Stimulated activated CD4-positive, alpha-beta T cell treated with anti-CD3 and anti-CD28 coated beads, TNF-alpha, amount 100 ng/mL, for 24 hours (primary cell): Measurements from ENCODE around the gene PATJ.
"Not testable (repeated sequence)": the region's sequence is repeated elsewhere in the genome, so short reads cannot be mapped to it uniquely, and the experiment has no call there.

Experiments used
- DNase-seq, 3 experiments: peaks; one replicate each; pipeline ENCODE4 v3.0.0-alpha.2; 2020; ENCODE audit warnings: low read depth in 3 of 3

The PATJ gene

GRCh38 chr1:62100442-62100841 is 358.2 kb downstream of the PATJ start:
- DNase-seq: no peak

- no peak for DNase-seq
Measured at GRCh38 chr1:62103846-62104245, 361.6 kb downstream of the PATJ start.

GRCh38 chr1:62107923-62108322 is 365.6 kb downstream of the PATJ start:
- DNase-seq: no peak

- no peak for DNase-seq
Measured at GRCh38 chr1:62109124-62109523, 366.8 kb downstream of the PATJ start.

- DNase-seq: no peak
Measured at GRCh38 chr1:62110198-62110817, 368.0 kb downstream of the PATJ start.

- no peak for DNase-seq
Measured at GRCh38 chr1:62111084-62111483, 368.8 kb downstream of the PATJ start.

- no peak for DNase-seq
Measured at GRCh38 chr1:62113507-62113906, 371.2 kb downstream of the PATJ start.

GRCh38 chr1:62117018-62117750 is 374.9 kb downstream of the PATJ start:
- no peak for DNase-seq

- no peak for DNase-seq
Measured at GRCh38 chr1:62126579-62127290, 384.5 kb downstream of the PATJ start.

GRCh38 chr1:62128745-62129144 is 386.5 kb downstream of the PATJ start:
- no peak for DNase-seq

- no peak for DNase-seq
Measured at GRCh38 chr1:62131093-62131725, 388.9 kb downstream of the PATJ start.

GRCh38 chr1:62138029-62138428 is 395.7 kb downstream of the PATJ start:
- no peak for DNase-seq

GRCh38 chr1:62139410-62139809 is 397.1 kb downstream of the PATJ start:
- no peak for DNase-seq

- no peak for DNase-seq
Measured at GRCh38 chr1:62140666-62141065, 398.4 kb downstream of the PATJ start.

- no peak for DNase-seq
Measured at GRCh38 chr1:62142496-62142895, 400.2 kb downstream of the PATJ start.

GRCh38 chr1:62144238-62144831 is 402.1 kb downstream of the PATJ start:
- DNase-seq: peak in 2 of 3 experiments; percentile 6 to 9

- no peak for DNase-seq
Measured at GRCh38 chr1:62159940-62160348, 417.7 kb downstream of the PATJ start.

- no peak for DNase-seq
Measured at GRCh38 chr1:62161711-62162110, 419.4 kb downstream of the PATJ start.

- not testable (repeated sequence) for DNase-seq
Measured at GRCh38 chr1:62170380-62170779, 428.1 kb downstream of the PATJ start.

- peak in 1 of 3 experiments; percentile 13 for DNase-seq
Measured at GRCh38 chr1:62175568-62176179, 433.4 kb downstream of the PATJ start.

- no peak for DNase-seq
Measured at GRCh38 chr1:62176597-62177312, 434.5 kb downstream of the PATJ start.
